K562 (cell line): Measurements from ENCODE around the gene COQ4. TPM values are rescaled to one million over a fixed set of nuclear protein-coding genes. Genes with fewer than 3 reads are reported as not detected.

Source experiments
- ATAC-seq: fragments of 200-7000 bp; cut with Tn5 transposase; 3 replicates; pipeline ENCODE4 v1.9.1; 2020; ENCODE audit warnings: moderate library complexity
- BruUV-seq: library from RNA; stranded (reverse); fragments of 400-500 nt; replicated peaks from 2 replicates; lab custom pipeline; 2021; lab: Mats Ljungman, UMichigan
- CTCF ChIA-PET: fragments of 300-600 bp; formaldehyde crosslinking; extraction: SDS; loops from one replicate; lab custom pipeline; 2021; ENCODE audit warnings: low intra/inter-chr PET ratio; lab: Yijun Ruan, JAX
- POLR2A ChIA-PET: fragments of 300-600, 350-650 bp; sonication (Branson Sonifier 250); formaldehyde crosslinking; extraction: SDS; loops from one replicate; lab custom pipeline; 2021; ENCODE audit warnings: antibody characterized with exemption, inconsistent platforms; lab: Yijun Ruan, JAX
- DNase-seq, 4 experiments: peaks; one replicate each; pipeline versions ENCODE4 v3.0.0 to v3.0.0-alpha.2; 2011 to 2018; ENCODE audit warnings: low spot score in 3 of 4, mixed read lengths in 3 of 4; ENCODE audit errors: extremely low read depth in 1 of 4
- FAIRE-seq: peaks from 2 replicates; lab custom pipeline; 2011; peaks lifted over from hg19 to GRCh38; lab: Jason Lieb, UNC
- H2AFZ ChIP-seq: 2 replicates; pipeline ENCODE4 v1.6.0; 2011; ENCODE audit warnings: low read depth, low read length, control low read depth, inconsistent platforms
- H3K27ac ChIP-seq: fragments of 200-600 bp; 3 replicates; pipeline ENCODE4 v1.8.0; 2011; ENCODE audit warnings: low read depth, mild to moderate bottlenecking, control low read depth, inconsistent platforms, low read length, moderate library complexity, mixed read lengths; ENCODE audit errors: extremely low read depth
- H3K27me3 ChIP-seq, 2 experiments: fragments of 300-600 bp in 1 of 2; 2 replicates in 1 of 2; 3 replicates in 1 of 2; pipeline versions ENCODE4 v1.6.0 to v1.8.0; 2011; ENCODE audit warnings: inconsistent platforms in 2 of 2, low read length in 2 of 2, mild to moderate bottlenecking in 1 of 2, mixed read lengths in 1 of 2, moderate library complexity in 1 of 2; ENCODE audit not compliant: control insufficient read depth in 2 of 2, insufficient read depth in 2 of 2
- H3K36me3 ChIP-seq: fragments of 300-600 bp; 3 replicates; pipeline ENCODE4 v1.8.0; 2011; ENCODE audit warnings: mild to moderate bottlenecking, low read length, inconsistent platforms; ENCODE audit not compliant: control insufficient read depth, insufficient read depth
- H3K4me1 ChIP-seq, 2 experiments: fragments of 200-600 bp in 1 of 2; replicated peaks in 1 of 2; 2 replicates in 1 of 2; 3 replicates in 1 of 2; pipeline versions ENCODE4 v1.5.1 to v1.8.0; 2011; ENCODE audit warnings: inconsistent platforms in 2 of 2, low read length in 2 of 2, mild to moderate bottlenecking in 1 of 2, mixed read lengths in 1 of 2, moderate library complexity in 1 of 2; ENCODE audit not compliant: control insufficient read depth in 2 of 2, insufficient read depth in 2 of 2
- H3K4me2 ChIP-seq: 2 replicates; pipeline ENCODE4 v1.6.1; 2011; ENCODE audit warnings: low read length, control low read depth, inconsistent platforms, mixed read lengths; ENCODE audit not compliant: insufficient read depth
- H3K4me3 ChIP-seq: fragments of 200-600 bp; sonication (generic), shearing (Covaris generic); 2 replicates; pipeline ENCODE4 v1.5.1; 2016; ENCODE audit warnings: control low read depth, inconsistent platforms
- H3K79me2 ChIP-seq: fragments of 200-600 bp; 3 replicates; pipeline ENCODE4 v1.8.0; 2011; ENCODE audit warnings: low read length, inconsistent platforms; ENCODE audit not compliant: control insufficient read depth, insufficient read depth
- H3K9ac ChIP-seq, 2 experiments: 2 replicates each; pipeline versions ENCODE4 v1.6.0 to v1.6.1; 2011; ENCODE audit warnings: low read depth in 2 of 2, low read length in 2 of 2, control low read depth in 1 of 2, inconsistent platforms in 1 of 2, mild to moderate bottlenecking in 1 of 2, mixed read lengths in 1 of 2; ENCODE audit not compliant: insufficient read depth in 1 of 2
- H3K9me1 ChIP-seq: one replicate; pipeline ENCODE4 v1.6.0; 2011; ENCODE audit warnings: inconsistent platforms, mild to moderate bottlenecking, low read length, moderate library complexity; ENCODE audit not compliant: control insufficient read depth, insufficient read depth
- H3K9me3 ChIP-seq: replicated peaks from 2 replicates; pipeline ENCODE4 v1.5.1; 2011; ENCODE audit warnings: low read depth, low read length, inconsistent platforms; ENCODE audit not compliant: control insufficient read depth, insufficient read depth
- H4K20me1 ChIP-seq: replicated peaks from 2 replicates; pipeline ENCODE4 v1.6.1; 2011; ENCODE audit warnings: low read length, inconsistent platforms, mixed read lengths; ENCODE audit not compliant: control insufficient read depth, insufficient read depth
- BRF1 ChIP-seq: IDR thresholded peaks from 3 replicates; pipeline ENCODE4 v1.6.1; 2011; ENCODE audit warnings: borderline replicate concordance, mild to moderate bottlenecking; ENCODE audit not compliant: insufficient read length; ENCODE audit errors: extremely low read depth
- CBX2 ChIP-seq: fragments of 200-600 bp; sonication (generic); IDR thresholded peaks from one replicate; pipeline ENCODE4 v1.6.1; 2012; ENCODE audit warnings: mild to moderate bottlenecking, low read length, inconsistent platforms; ENCODE audit not compliant: insufficient read depth, poor library complexity, severe bottlenecking
- CHD4 ChIP-seq: fragments of 200-600 bp; sonication (generic); IDR thresholded peaks from 3 replicates; pipeline ENCODE4 v1.6.1; 2012; ENCODE audit warnings: low read depth, mild to moderate bottlenecking, mixed read lengths, low read length, inconsistent platforms; ENCODE audit not compliant: insufficient read depth, insufficient replicate concordance, poor library complexity, severe bottlenecking
- E2F1 ChIP-seq: sonication (generic); formaldehyde crosslinking; IDR thresholded peaks from 2 replicates; pipeline ENCODE4 v1.8.1; 2023; ENCODE audit warnings: mild to moderate bottlenecking, missing genetic modification reagents, moderate library complexity
- MAX ChIP-seq: sonication (generic); formaldehyde crosslinking; IDR thresholded peaks from 2 replicates; pipeline ENCODE4 v1.9.0; 2022; ENCODE audit warnings: mild to moderate bottlenecking, missing genetic modification reagents
- MTF1 ChIP-seq: fragments of 250-450 bp; sonication (Bioruptor Pico); IDR thresholded peaks from 2 replicates; pipeline ENCODE4 v1.9.0; 2021; ENCODE audit warnings: moderate library complexity, mild to moderate bottlenecking, inconsistent platforms, borderline replicate concordance
- NCOA4 ChIP-seq: fragments of 450-650 bp; IDR thresholded peaks from 2 replicates; pipeline ENCODE4 v1.6.1; 2018; ENCODE audit warnings: mild to moderate bottlenecking; ENCODE audit not compliant: partially characterized antibody
- NR2C2 ChIP-seq, 2 experiments: fragments of 200-800 bp in 1 of 2; sonication (Bioruptor generic) in 1 of 2; sonication (generic) in 1 of 2; formaldehyde crosslinking in 1 of 2; IDR thresholded peaks; 2 replicates each; pipeline versions ENCODE4 v1.6.1 to v1.8.0; 2016 to 2022; ENCODE audit warnings: mild to moderate bottlenecking in 1 of 2, missing compliant biosample characterization in 1 of 2, missing genetic modification characterization in 1 of 2, missing genetic modification reagents in 1 of 2
- THAP12 ChIP-seq: fragments of 250-450 bp; sonication (Bioruptor Pico); IDR thresholded peaks from 2 replicates; pipeline ENCODE4 v1.9.0; 2021; ENCODE audit warnings: mild to moderate bottlenecking, inconsistent platforms
- USF1 ChIP-seq: sonication (generic); formaldehyde crosslinking; IDR thresholded peaks from 2 replicates; pipeline ENCODE4 v1.9.0; 2022; ENCODE audit warnings: mild to moderate bottlenecking, missing genetic modification reagents
- ZBTB33 ChIP-seq: sonication (generic); formaldehyde crosslinking; IDR thresholded peaks from 2 replicates; pipeline ENCODE4 v1.8.1; 2023; ENCODE audit warnings: mild to moderate bottlenecking, missing genetic modification reagents
- WGBS: fragments of 100-300 bp; shearing (Covaris generic); methylation state at CpG from one replicate; pipeline ENCODE4 v1.1.6; 2016; ENCODE audit warnings: low coverage, mixed read lengths; ENCODE audit not compliant: insufficient coverage; ENCODE audit errors: missing lambda C conversion rate; 5-methylcytosine and 5-hydroxymethylcytosine counted together
- in situ Hi-C: fragments of 300-500 bp; cut with MboI; formaldehyde crosslinking; loops from 4 replicates; pipeline ENCODE4 v1.15.0; 2018; ENCODE audit warnings: inconsistent platforms, mixed read lengths
- intact Hi-C: fragments of 100-400 bp; cut with micrococcal nuclease; formaldehyde crosslinking; loops from 2 replicates; pipeline ENCODE4 v1.14.2; 2022
- polyA plus RNA-seq, 8 experiments: library from polyadenylated mRNA; depleted of rRNA in 4 of 8; stranded (reverse) in 5 of 8; unstranded in 3 of 8; fragments of >200 nt; fragmentation: Nextera tagmentation in 2 of 8; fragmentation: Illumina TruSeq in 1 of 8; extraction: Ambion mirVana in 2 of 8; extraction: Trizol in 1 of 8; gene quantifications; 2 replicates each; pipeline versions ENCODE4 v1.2.1 to v1.2.3, GENCODE V29; 2011 to 2014; ENCODE audit warnings: inconsistent platforms in 1 of 8, missing spikeins in 1 of 8
- total RNA-seq, 7 experiments: library from RNA; depleted of rRNA in 6 of 7; stranded (reverse); fragments of >200 nt in 6 of 7; fragmentation: Illumina TruSeq in 2 of 7; extraction: Trizol in 2 of 7; gene quantifications; 2 replicates each; pipeline versions ENCODE4 v1.2.1 to v1.2.3, GENCODE V29; 2011 to 2021; ENCODE audit warnings: low replicate concordance in 1 of 7

COQ4 gene
- total and polyA plus RNA-seq, 9 of the 15 experiments (the other 6 are each of a cell fraction or from before 2014, with no cell fraction given), result 9.1 to 135 (median 67.2) TPM

GRCh38 chr9:128335914-128336313, 13.3 kb downstream of the COQ4 start (continued):
- TF ChIP-seq NR2C2 (CRISPR knock-in tag; IDR thresholded peaks at IDR 0.05) (0 out of 2 replicates have a peak, but pooled peaks have one; percentile 24), NR2C2 (tag; IDR thresholded peaks at IDR 0.05) (no peak), BRF1 (no peak), E2F1 (no peak), CHD4 (no peak)

GRCh38 chr9:128337936-128338335, 15.3 kb downstream of the COQ4 start:
- Histone ChIP-seq H3K9ac (no peak overlapping the region), H4K20me1 (no peaks in the 10 kb centered on the region), H3K9me3 (no peaks in the 10 kb centered on the region), H3K4me1 (peaks cover 10 to 23% of the 10 kb centered on the region in 2 experiments; a peak in 4 of 5 replicates), H3K4me2 (no peak overlapping the region), H3K27ac (no peak overlapping the region), H3K4me3 (no peak overlapping the region), H3K9me1 (no peaks in the 10 kb centered on the region), H3K36me3 (peaks cover 46% of the 10 kb centered on the region), H3K27me3 (no peaks in the 10 kb centered on the region), H3K79me2 (peaks cover 17% of the 10 kb centered on the region), H2AFZ (no peak overlapping the region)
- ATAC-seq (no peak), FAIRE-seq (no peak), DNase-seq (peak in 1 of 4 experiments; percentile 21)
- CTCF ChIA-PET, result no interaction called here
- in situ Hi-C loops, result no loop called here
- BruUV-seq, result no TSS peak
- TF ChIP-seq CBX2 (no peak), MTF1 (CRISPR knock-in tag) (no peak), USF1 (CRISPR knock-in tag) (peak; percentile 31; the same call in 1 of the 2 replicates), NCOA4 (no peak), ZBTB33 (CRISPR knock-in tag) (peak; percentile 87), MAX (CRISPR knock-in tag) (peak; percentile 53; the same call in 1 of the 2 replicates), THAP12 (CRISPR knock-in tag) (0 out of 2 replicates have a peak, but pooled peaks have one; percentile 20)
- 85% methylated on average over 7 of the region's 7 CpGs for whole genome bisulfite sequencing
- intact Hi-C loops, result no loop called here
- POLR2A ChIA-PET, result interaction anchor here (1.3 to 6.4 kb wide), 3 partner anchors 14 to 131 kb away, joined by 3 to 51 read pairs (median 19); partner anchors contain the start of gene COQ4
